ENCODE data around the gene TOP3A.

DNA sequence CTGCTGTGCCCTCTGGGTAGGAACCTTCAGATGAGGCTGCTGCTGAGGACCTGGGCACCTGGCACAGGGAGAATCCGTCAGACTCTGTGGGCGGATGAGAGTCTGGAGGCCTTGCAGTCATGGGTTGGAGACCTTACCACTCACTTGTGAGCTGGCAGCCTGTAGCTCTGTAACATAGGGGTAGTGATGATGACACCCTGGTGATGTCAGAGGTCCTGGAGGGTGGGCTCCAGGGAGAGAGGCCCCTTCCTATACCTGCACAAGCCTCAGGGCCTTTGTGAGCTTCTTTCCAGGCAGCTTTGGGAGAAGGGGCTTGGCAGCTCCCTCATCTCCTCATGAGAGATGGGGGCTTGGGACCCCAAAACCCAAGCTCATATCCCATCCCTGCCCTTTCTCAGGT lies 52.7 kb downstream of the TOP3A start:
- TF ChIP-seq, protein P1, sequence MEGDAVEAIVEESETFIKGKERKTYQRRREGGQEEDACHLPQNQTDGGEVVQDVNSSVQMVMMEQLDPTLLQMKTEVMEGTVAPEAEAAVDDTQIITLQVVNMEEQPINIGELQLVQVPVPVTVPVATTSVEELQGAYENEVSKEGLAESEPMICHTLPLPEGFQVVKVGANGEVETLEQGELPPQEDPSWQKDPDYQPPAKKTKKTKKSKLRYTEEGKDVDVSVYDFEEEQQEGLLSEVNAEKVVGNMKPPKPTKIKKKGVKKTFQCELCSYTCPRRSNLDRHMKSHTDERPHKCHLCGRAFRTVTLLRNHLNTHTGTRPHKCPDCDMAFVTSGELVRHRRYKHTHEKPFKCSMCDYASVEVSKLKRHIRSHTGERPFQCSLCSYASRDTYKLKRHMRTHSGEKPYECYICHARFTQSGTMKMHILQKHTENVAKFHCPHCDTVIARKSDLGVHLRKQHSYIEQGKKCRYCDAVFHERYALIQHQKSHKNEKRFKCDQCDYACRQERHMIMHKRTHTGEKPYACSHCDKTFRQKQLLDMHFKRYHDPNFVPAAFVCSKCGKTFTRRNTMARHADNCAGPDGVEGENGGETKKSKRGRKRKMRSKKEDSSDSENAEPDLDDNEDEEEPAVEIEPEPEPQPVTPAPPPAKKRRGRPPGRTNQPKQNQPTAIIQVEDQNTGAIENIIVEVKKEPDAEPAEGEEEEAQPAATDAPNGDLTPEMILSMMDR (conservative IDR thresholded peaks at IDR 0.05): no peak
- no peak for TF ChIP-seq EZH2 (IDR thresholded peaks at IDR 0.05; ENCODE audit: low read depth)

Measured in PC-9 (cell line).